ENCODE results near the gene DDR1.
A peak's percentile ranks its signal among the peaks of the same experiment; 100 is the strongest.

Gene DDR1

DNA sequence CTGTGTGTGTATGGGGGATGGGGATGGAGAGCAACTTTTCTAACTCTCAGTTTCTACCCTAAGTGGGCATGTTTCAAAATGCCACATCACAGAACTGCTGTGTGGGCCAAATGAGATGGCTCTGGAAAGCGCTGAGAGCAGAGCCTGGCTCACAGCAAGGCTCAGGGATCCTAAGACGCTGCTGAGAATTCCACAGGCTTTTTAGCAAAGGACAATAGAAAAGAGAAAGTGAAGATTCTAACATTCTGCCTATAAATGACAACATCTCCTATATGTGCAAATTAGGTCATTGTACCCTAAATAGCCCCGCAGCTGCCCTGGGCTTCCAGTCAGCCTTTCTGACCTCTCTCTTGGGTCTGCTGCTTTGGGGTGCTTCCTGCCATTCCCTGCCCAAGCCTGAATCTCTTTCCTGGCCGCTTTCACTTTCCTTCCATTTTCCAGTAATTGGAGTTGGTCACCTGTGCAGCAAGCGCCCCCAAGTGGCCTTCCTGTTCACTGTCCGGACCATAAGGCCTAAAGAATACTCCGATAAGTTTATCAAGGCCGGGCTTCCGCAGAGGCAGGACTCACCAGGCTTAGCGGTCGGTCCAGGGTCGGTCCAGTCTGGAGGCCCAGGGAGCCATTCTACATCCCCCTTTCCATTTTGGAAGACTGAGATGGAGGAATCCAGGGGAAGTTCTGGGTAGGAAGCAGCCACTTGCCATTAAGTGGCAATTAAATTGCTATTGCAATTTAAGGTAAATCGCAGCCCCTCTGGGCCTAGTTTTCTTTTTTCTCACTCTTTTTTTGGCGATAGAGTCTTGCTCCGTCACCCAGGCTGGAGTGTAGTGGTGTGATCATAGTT lies 6.7 kb upstream of the DDR1 start:
- TF ChIP-seq, protein P1, sequence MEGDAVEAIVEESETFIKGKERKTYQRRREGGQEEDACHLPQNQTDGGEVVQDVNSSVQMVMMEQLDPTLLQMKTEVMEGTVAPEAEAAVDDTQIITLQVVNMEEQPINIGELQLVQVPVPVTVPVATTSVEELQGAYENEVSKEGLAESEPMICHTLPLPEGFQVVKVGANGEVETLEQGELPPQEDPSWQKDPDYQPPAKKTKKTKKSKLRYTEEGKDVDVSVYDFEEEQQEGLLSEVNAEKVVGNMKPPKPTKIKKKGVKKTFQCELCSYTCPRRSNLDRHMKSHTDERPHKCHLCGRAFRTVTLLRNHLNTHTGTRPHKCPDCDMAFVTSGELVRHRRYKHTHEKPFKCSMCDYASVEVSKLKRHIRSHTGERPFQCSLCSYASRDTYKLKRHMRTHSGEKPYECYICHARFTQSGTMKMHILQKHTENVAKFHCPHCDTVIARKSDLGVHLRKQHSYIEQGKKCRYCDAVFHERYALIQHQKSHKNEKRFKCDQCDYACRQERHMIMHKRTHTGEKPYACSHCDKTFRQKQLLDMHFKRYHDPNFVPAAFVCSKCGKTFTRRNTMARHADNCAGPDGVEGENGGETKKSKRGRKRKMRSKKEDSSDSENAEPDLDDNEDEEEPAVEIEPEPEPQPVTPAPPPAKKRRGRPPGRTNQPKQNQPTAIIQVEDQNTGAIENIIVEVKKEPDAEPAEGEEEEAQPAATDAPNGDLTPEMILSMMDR (conservative IDR thresholded peaks at IDR 0.05; ENCODE audit: low read depth, low read length) = peak; percentile 94
- peak; percentile 94 for DNase-seq (ENCODE audit: low read depth)
- H3K4me3 ChIP-seq (ENCODE audit: low read depth, low read length) = peak overlapping the region; percentile 43

DNA sequence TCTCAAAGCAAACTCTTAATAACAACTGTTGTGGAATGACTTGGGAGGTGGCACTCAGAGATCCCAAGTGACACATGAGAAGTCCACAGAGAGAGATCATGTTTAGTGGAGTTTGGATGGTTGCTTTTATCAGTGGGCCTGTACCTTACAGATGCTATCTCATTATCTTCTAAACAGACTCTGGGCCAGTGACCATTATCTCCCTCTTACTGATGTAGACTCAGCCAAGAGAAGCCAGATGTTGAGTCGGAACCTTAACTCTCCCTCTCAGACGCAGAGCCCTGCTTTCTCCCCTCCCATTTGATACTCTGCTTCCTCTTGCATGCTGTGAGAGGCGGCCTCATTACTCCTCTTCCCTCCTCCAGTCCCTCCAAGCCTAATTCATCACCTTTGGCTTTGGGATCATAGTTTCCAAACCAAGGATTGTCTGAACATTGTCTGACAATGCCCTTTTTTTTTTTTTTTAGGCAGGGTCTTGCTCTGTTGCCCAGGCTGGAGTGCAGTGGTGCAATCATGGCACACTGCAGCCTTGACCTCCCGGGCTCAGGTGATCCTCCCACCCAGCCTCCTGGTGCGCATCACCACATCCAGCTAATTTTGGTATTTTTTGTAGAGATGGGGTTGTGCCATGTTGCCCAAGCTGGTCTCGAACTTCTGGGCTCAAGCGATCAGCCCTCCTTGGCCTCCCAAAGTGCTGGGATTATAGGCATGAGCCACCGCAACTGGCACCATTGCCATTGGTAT lies 4.5 kb upstream of the DDR1 start:
- TF ChIP-seq, protein P1 (conservative IDR thresholded peaks at IDR 0.05; ENCODE audit: low read depth, low read length) = no peak
- H3K4me3 ChIP-seq (ENCODE audit: low read depth, low read length) = no peak overlapping the region
- peak; percentile 31 for DNase-seq (ENCODE audit: low read depth)

DNA sequence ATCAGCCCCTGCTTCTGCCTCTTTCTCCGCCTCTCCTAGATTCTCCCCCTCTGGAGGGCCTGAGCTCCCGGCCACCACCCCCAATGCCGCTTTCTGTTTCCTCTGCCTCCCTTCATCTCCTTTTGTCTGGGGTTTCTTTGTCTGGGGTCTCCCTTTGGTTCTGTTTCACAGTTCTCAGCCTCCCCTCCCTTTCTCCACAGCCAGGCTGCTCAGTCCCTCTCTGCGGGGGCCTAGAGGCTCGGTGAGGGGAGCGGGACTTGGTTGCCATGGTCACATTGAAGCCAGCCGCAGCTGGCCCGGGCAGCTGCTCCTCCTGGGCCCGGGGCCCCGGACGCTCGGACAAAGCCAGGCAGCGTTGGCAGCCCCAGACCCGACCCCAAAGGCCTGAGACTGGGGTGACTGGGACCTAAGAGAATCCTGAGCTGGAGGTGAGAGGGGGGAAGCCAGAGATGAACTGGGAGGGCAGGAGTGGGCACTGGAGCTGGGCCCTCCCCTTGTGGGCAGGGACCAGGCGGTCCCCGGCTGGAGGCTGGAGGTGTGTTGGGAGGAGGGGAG lies 3.5 kb upstream of the DDR1 start:
- no peak overlapping the region for H3K4me3 ChIP-seq (ENCODE audit: low read depth, low read length)
- TF ChIP-seq, protein P1 (conservative IDR thresholded peaks at IDR 0.05; ENCODE audit: low read depth, low read length) = no peak
- DNase-seq (ENCODE audit: low read depth) = no peak

DNA sequence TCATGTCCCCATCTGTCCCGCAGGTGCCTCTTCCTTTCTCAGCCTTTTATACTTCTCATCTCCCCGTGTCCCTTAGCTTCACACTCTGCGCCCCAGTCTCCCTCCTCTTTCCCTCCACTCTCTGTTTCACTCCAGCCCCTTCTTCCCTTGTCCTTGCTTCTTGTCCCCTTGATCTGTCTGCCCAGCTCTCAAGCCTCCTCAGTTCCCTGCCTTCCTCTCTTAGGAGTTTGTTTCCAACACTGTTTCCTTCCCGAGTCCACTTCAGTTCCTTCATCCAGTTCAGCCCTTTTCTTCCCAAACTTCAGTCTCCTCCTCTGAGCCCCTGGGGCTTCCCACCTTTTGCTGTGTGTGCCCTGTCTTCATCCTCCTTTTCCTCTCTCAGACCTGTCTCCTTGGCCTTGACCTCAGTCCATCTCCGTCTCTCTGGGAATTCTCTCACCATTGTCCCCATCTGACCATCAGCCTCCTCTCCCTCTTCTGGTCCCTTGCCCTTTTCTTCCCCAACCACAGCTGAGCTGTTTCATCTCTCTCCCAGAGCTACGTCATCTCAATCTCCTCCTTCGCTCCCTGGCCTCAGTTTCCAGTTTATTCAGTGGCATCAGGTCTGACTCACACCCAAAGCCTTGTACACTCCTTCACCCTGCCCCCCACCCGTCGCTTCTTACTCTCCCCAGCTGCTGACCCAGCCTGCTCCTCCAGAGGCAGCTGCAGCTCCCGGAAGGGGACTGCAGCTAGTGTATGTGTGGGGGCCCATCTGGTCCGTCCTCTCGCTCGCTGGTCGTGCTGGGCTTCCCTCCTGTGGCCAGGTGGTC lies 2.7 kb upstream of the DDR1 start:
- peak; percentile 65 for DNase-seq (ENCODE audit: low read depth)
- H3K4me3 ChIP-seq (ENCODE audit: low read depth, low read length) = no peak overlapping the region
- TF ChIP-seq, protein P1 (conservative IDR thresholded peaks at IDR 0.05; ENCODE audit: low read depth, low read length) = no peak

DNA sequence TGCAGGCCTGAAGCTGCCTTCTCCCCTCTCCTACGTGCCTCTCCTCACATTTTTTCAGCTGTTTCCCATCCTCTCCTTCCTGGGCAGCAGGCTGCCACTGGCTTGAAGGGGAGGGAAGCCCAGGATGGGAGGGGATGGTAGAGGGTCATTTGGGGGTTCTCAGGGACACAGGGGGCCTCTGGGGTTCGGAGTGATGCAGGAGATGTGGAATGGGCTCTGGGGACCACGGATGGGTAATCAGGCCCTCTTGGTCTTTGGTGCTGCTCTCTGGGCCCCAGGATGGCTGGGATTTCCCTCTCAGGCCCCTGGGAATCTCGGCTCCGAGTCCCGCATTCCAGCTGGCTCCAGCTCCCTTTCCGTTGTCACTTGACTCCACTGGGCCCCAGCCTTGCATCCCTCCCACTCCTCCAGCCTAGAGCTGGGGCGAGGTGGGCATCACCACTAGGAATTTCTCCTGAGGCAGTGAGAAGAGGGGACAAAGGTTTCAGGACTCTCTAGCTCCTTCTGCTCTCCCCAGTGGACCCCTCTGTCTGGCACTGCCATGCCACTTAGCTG lies 2.0 kb upstream of the DDR1 start:
- TF ChIP-seq, protein P1 (conservative IDR thresholded peaks at IDR 0.05; ENCODE audit: low read depth, low read length) = no peak
- no peak for DNase-seq (ENCODE audit: low read depth)
- H3K4me3 ChIP-seq (ENCODE audit: low read depth, low read length) = no peak overlapping the region

All from choroid plexus epithelial cell (primary cell).